K562 (cell line): ENCODE data around the gene SKAP1. TPM values are rescaled to one million over a fixed set of nuclear protein-coding genes. Genes with fewer than 3 reads are reported as not detected.
A peak's percentile ranks its signal among the peaks of the same experiment; 100 is the strongest.
"Not testable (repeated sequence)": the region's sequence is repeated elsewhere in the genome, so short reads cannot be mapped to it uniquely, and the experiment has no call there.

Experiments
- ATAC-seq: fragments of 200-7000 bp; cut with Tn5 transposase; 3 replicates; pipeline ENCODE4 v1.9.1; 2020; ENCODE audit warnings: moderate library complexity
- BruUV-seq: library from RNA; stranded (reverse); fragments of 400-500 nt; replicated peaks from 2 replicates; lab custom pipeline; 2021; lab: Mats Ljungman, UMichigan
- CTCF ChIA-PET: fragments of 300-600 bp; formaldehyde crosslinking; extraction: SDS; loops from one replicate; lab custom pipeline; 2021; ENCODE audit warnings: low intra/inter-chr PET ratio; lab: Yijun Ruan, JAX
- POLR2A ChIA-PET: fragments of 300-600, 350-650 bp; sonication (Branson Sonifier 250); formaldehyde crosslinking; extraction: SDS; loops from one replicate; lab custom pipeline; 2021; ENCODE audit warnings: antibody characterized with exemption, inconsistent platforms; lab: Yijun Ruan, JAX
- DNase-seq, 4 experiments: peaks; one replicate each; pipeline versions ENCODE4 v3.0.0 to v3.0.0-alpha.2; 2011 to 2018; ENCODE audit warnings: low spot score in 3 of 4, mixed read lengths in 3 of 4; ENCODE audit errors: extremely low read depth in 1 of 4
- FAIRE-seq: peaks from 2 replicates; lab custom pipeline; 2011; peaks lifted over from hg19 to GRCh38; lab: Jason Lieb, UNC
- H2AFZ ChIP-seq: 2 replicates; pipeline ENCODE4 v1.6.0; 2011; ENCODE audit warnings: low read depth, low read length, control low read depth, inconsistent platforms
- H3K27ac ChIP-seq: fragments of 200-600 bp; 3 replicates; pipeline ENCODE4 v1.8.0; 2011; ENCODE audit warnings: low read depth, mild to moderate bottlenecking, control low read depth, inconsistent platforms, low read length, moderate library complexity, mixed read lengths; ENCODE audit errors: extremely low read depth
- H3K27me3 ChIP-seq, 2 experiments: fragments of 300-600 bp in 1 of 2; 2 replicates in 1 of 2; 3 replicates in 1 of 2; pipeline versions ENCODE4 v1.6.0 to v1.8.0; 2011; ENCODE audit warnings: inconsistent platforms in 2 of 2, low read length in 2 of 2, mild to moderate bottlenecking in 1 of 2, mixed read lengths in 1 of 2, moderate library complexity in 1 of 2; ENCODE audit not compliant: control insufficient read depth in 2 of 2, insufficient read depth in 2 of 2
- H3K36me3 ChIP-seq: fragments of 300-600 bp; 3 replicates; pipeline ENCODE4 v1.8.0; 2011; ENCODE audit warnings: mild to moderate bottlenecking, low read length, inconsistent platforms; ENCODE audit not compliant: control insufficient read depth, insufficient read depth
- H3K4me1 ChIP-seq, 2 experiments: fragments of 200-600 bp in 1 of 2; replicated peaks in 1 of 2; 2 replicates in 1 of 2; 3 replicates in 1 of 2; pipeline versions ENCODE4 v1.5.1 to v1.8.0; 2011; ENCODE audit warnings: inconsistent platforms in 2 of 2, low read length in 2 of 2, mild to moderate bottlenecking in 1 of 2, mixed read lengths in 1 of 2, moderate library complexity in 1 of 2; ENCODE audit not compliant: control insufficient read depth in 2 of 2, insufficient read depth in 2 of 2
- H3K4me2 ChIP-seq: 2 replicates; pipeline ENCODE4 v1.6.1; 2011; ENCODE audit warnings: low read length, control low read depth, inconsistent platforms, mixed read lengths; ENCODE audit not compliant: insufficient read depth
- H3K4me3 ChIP-seq: fragments of 200-600 bp; sonication (generic), shearing (Covaris generic); 2 replicates; pipeline ENCODE4 v1.5.1; 2016; ENCODE audit warnings: control low read depth, inconsistent platforms
- H3K79me2 ChIP-seq: fragments of 200-600 bp; 3 replicates; pipeline ENCODE4 v1.8.0; 2011; ENCODE audit warnings: low read length, inconsistent platforms; ENCODE audit not compliant: control insufficient read depth, insufficient read depth
- H3K9ac ChIP-seq, 2 experiments: 2 replicates each; pipeline versions ENCODE4 v1.6.0 to v1.6.1; 2011; ENCODE audit warnings: low read depth in 2 of 2, low read length in 2 of 2, control low read depth in 1 of 2, inconsistent platforms in 1 of 2, mild to moderate bottlenecking in 1 of 2, mixed read lengths in 1 of 2; ENCODE audit not compliant: insufficient read depth in 1 of 2
- H3K9me1 ChIP-seq: one replicate; pipeline ENCODE4 v1.6.0; 2011; ENCODE audit warnings: inconsistent platforms, mild to moderate bottlenecking, low read length, moderate library complexity; ENCODE audit not compliant: control insufficient read depth, insufficient read depth
- H3K9me3 ChIP-seq: replicated peaks from 2 replicates; pipeline ENCODE4 v1.5.1; 2011; ENCODE audit warnings: low read depth, low read length, inconsistent platforms; ENCODE audit not compliant: control insufficient read depth, insufficient read depth
- H4K20me1 ChIP-seq: replicated peaks from 2 replicates; pipeline ENCODE4 v1.6.1; 2011; ENCODE audit warnings: low read length, inconsistent platforms, mixed read lengths; ENCODE audit not compliant: control insufficient read depth, insufficient read depth
- ADNP ChIP-seq: fragments of 200-800 bp; sonication (Bioruptor generic); IDR thresholded peaks from 2 replicates; pipeline ENCODE4 v1.6.1; 2016; ENCODE audit warnings: missing genetic modification characterization, missing compliant biosample characterization
- BCOR ChIP-seq: fragments of 450-650 bp; IDR thresholded peaks from 2 replicates; pipeline ENCODE4 v1.6.1; 2016
- CBX1 ChIP-seq: sonication (generic); IDR thresholded peaks from 2 replicates; pipeline ENCODE4 v1.6.1; 2016; ENCODE audit warnings: antibody characterized with exemption, low read depth, mild to moderate bottlenecking
- CC2D1A ChIP-seq: fragments of 450-650 bp; IDR thresholded peaks from 2 replicates; pipeline ENCODE4 v1.6.1; 2017; ENCODE audit warnings: mild to moderate bottlenecking
- CHD4 ChIP-seq: fragments of 200-600 bp; sonication (generic); IDR thresholded peaks from 3 replicates; pipeline ENCODE4 v1.6.1; 2012; ENCODE audit warnings: low read depth, mild to moderate bottlenecking, mixed read lengths, low read length, inconsistent platforms; ENCODE audit not compliant: insufficient read depth, insufficient replicate concordance, poor library complexity, severe bottlenecking
- DACH1 ChIP-seq: fragments of 450-650 bp; IDR thresholded peaks from 2 replicates; pipeline ENCODE4 v1.6.1; 2018; ENCODE audit not compliant: partially characterized antibody
- HDAC2 ChIP-seq: fragments of 450-650 bp; IDR thresholded peaks from 2 replicates; pipeline ENCODE4 v1.6.1; 2016; ENCODE audit warnings: mild to moderate bottlenecking
- KDM1A ChIP-seq, 2 experiments: fragments of 450-650 bp; IDR thresholded peaks; 2 replicates each; pipeline ENCODE4 v1.6.1; 2016; ENCODE audit warnings: mild to moderate bottlenecking in 2 of 2
- PHF20 ChIP-seq: fragments of 450-650 bp; IDR thresholded peaks from 2 replicates; pipeline ENCODE4 v1.6.1; 2018; ENCODE audit not compliant: partially characterized antibody
- PTRF ChIP-seq: fragments of 450-650 bp; IDR thresholded peaks from 2 replicates; pipeline ENCODE4 v1.6.1; 2016; ENCODE audit warnings: mild to moderate bottlenecking, missing genetic modification characterization, missing compliant biosample characterization
- RBM25 ChIP-seq: fragments of 200-400 bp; formaldehyde crosslinking; IDR thresholded peaks from 2 replicates; pipeline ENCODE4 v1.6.1; 2018; ENCODE audit warnings: low read length, low read depth, moderate library complexity; ENCODE audit not compliant: severe bottlenecking
- SMARCA5 ChIP-seq: fragments of 450-650 bp; IDR thresholded peaks from 2 replicates; pipeline ENCODE4 v1.6.1; 2016
- ZFP36 ChIP-seq: fragments of 150-350 bp; IDR thresholded peaks from 2 replicates; pipeline ENCODE4 v1.6.1; 2018; ENCODE audit warnings: low read length, low read depth; ENCODE audit not compliant: partially characterized antibody
- WGBS: fragments of 100-300 bp; shearing (Covaris generic); methylation state at CpG from one replicate; pipeline ENCODE4 v1.1.6; 2016; ENCODE audit warnings: low coverage, mixed read lengths; ENCODE audit not compliant: insufficient coverage; ENCODE audit errors: missing lambda C conversion rate; 5-methylcytosine and 5-hydroxymethylcytosine counted together
- in situ Hi-C: fragments of 300-500 bp; cut with MboI; formaldehyde crosslinking; loops from 4 replicates; pipeline ENCODE4 v1.15.0; 2018; ENCODE audit warnings: inconsistent platforms, mixed read lengths
- intact Hi-C: fragments of 100-400 bp; cut with micrococcal nuclease; formaldehyde crosslinking; loops from 2 replicates; pipeline ENCODE4 v1.14.2; 2022
- polyA plus RNA-seq, 8 experiments: library from polyadenylated mRNA; depleted of rRNA in 4 of 8; stranded (reverse) in 5 of 8; unstranded in 3 of 8; fragments of >200 nt; fragmentation: Nextera tagmentation in 2 of 8; fragmentation: Illumina TruSeq in 1 of 8; extraction: Ambion mirVana in 2 of 8; extraction: Trizol in 1 of 8; gene quantifications; 2 replicates each; pipeline versions ENCODE4 v1.2.1 to v1.2.3, GENCODE V29; 2011 to 2014; ENCODE audit warnings: inconsistent platforms in 1 of 8, missing spikeins in 1 of 8
- total RNA-seq, 7 experiments: library from RNA; depleted of rRNA in 6 of 7; stranded (reverse); fragments of >200 nt in 6 of 7; fragmentation: Illumina TruSeq in 2 of 7; extraction: Trizol in 2 of 7; gene quantifications; 2 replicates each; pipeline versions ENCODE4 v1.2.1 to v1.2.3, GENCODE V29; 2011 to 2021; ENCODE audit warnings: low replicate concordance in 1 of 7
- TF ChIP-seq, protein P1 (sequence below): fragments of 450-650 bp; IDR thresholded peaks from 2 replicates; pipeline ENCODE4 v1.6.1; 2016; ENCODE audit warnings: mild to moderate bottlenecking

SKAP1 gene
- total and polyA plus RNA-seq, 9 of the 15 experiments (the other 6 are each of a cell fraction or from before 2014, with no cell fraction given): 0.06 to 0.80 (median 0.10) TPM; not detected in 4

DNA sequence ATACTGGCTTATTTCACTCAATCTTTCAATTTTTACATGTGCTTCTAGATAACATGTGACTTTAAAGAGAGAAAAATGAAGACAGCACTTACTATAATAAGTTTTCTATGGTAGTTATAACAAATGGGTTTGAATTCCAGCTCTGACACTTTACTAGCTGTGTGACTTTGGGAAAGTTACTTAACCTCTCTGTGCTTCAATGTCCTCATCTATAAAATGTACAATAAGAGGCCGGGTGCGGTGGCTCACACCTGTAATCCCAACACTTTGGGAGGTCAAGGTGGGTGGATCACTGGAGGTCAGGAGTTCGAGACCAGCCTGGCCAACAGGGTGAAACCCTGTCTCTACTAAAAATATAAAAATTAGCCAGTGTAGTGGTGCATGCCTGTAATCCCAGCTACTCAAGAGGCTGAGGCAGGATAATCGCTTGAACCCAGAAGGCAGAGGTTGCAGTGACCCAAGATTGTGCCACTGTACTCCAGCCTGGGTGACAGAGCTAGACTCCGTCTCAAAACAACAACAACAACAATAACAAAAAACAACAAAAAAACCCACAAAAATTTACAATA, 184.5 kb downstream of the SKAP1 start:
- H3K36me3 ChIP-seq, ATAC-seq, CTCF ChIA-PET, DNase-seq, BruUV-seq, intact Hi-C loops, FAIRE-seq, H3K9me1 ChIP-seq, in situ Hi-C loops, H3K79me2 ChIP-seq, H4K20me1 ChIP-seq, H3K27me3 ChIP-seq, H3K4me2 ChIP-seq, H3K9me3 ChIP-seq, H3K4me3 ChIP-seq: not testable (repeated sequence)
- H3K9ac ChIP-seq: peak overlapping the region in 1 of 2 experiments; percentile 47; a peak in 1 of 4 replicates
- TF ChIP-seq PHF20 (peak; percentile 59), HDAC2 (peak; percentile 95; the same call in 1 of the 2 replicates), CBX1 (peak; percentile 69; the same call in 1 of the 2 replicates), KDM1A (IDR thresholded peaks at IDR 0.05) (peak; percentile 87 to 95), CC2D1A (0 out of 2 replicates have a peak, but pooled peaks have one; percentile 45), ADNP (tag) (peak; percentile 96), CHD4 (peak; percentile 29), PTRF (tag) (peak; percentile 0; the same call in 1 of the 2 replicates), BCOR (peak; percentile 99), RBM25 (peak; percentile 97), SMARCA5 (peak; percentile 91), DACH1 (peak; percentile 7), ZFP36 (peak; percentile 86)
- TF ChIP-seq, protein P1, sequence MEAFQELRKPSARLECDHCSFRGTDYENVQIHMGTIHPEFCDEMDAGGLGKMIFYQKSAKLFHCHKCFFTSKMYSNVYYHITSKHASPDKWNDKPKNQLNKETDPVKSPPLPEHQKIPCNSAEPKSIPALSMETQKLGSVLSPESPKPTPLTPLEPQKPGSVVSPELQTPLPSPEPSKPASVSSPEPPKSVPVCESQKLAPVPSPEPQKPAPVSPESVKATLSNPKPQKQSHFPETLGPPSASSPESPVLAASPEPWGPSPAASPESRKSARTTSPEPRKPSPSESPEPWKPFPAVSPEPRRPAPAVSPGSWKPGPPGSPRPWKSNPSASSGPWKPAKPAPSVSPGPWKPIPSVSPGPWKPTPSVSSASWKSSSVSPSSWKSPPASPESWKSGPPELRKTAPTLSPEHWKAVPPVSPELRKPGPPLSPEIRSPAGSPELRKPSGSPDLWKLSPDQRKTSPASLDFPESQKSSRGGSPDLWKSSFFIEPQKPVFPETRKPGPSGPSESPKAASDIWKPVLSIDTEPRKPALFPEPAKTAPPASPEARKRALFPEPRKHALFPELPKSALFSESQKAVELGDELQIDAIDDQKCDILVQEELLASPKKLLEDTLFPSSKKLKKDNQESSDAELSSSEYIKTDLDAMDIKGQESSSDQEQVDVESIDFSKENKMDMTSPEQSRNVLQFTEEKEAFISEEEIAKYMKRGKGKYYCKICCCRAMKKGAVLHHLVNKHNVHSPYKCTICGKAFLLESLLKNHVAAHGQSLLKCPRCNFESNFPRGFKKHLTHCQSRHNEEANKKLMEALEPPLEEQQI: 0 out of 2 replicates have a peak, but pooled peaks have one; percentile 32
- H2AFZ ChIP-seq: peak overlapping the region; percentile 87; the same call in 1 of the 2 replicates
- peaks cover 12 to 70% of the 10 kb centered on the region in 2 experiments for H3K4me1 ChIP-seq
- POLR2A ChIA-PET: interaction anchor here (0.6 to 2.0 kb wide), 3 partner anchors 12 to 204 kb away, joined by 3 to 12 read pairs (median 3); no protein-coding TSS in a partner anchor
- peak overlapping the region; percentile 85; the same call in 2 of the 3 replicates for H3K27ac ChIP-seq
- WGBS: 68% methylated on average over 5 of the region's 5 CpGs
